ENCODE measurements around the gene CHRNE. TPM values are rescaled to one million over a fixed set of nuclear protein-coding genes. Genes with fewer than 3 reads are reported as not detected.
A peak's percentile ranks its signal among the peaks of the same experiment; 100 is the strongest.

Gene CHRNE
- total and polyA plus RNA-seq, 2 of the 13 experiments (the other 11 are each of a cell fraction or from before 2014, with no cell fraction given): 0.53 to 0.59 TPM

DNA sequence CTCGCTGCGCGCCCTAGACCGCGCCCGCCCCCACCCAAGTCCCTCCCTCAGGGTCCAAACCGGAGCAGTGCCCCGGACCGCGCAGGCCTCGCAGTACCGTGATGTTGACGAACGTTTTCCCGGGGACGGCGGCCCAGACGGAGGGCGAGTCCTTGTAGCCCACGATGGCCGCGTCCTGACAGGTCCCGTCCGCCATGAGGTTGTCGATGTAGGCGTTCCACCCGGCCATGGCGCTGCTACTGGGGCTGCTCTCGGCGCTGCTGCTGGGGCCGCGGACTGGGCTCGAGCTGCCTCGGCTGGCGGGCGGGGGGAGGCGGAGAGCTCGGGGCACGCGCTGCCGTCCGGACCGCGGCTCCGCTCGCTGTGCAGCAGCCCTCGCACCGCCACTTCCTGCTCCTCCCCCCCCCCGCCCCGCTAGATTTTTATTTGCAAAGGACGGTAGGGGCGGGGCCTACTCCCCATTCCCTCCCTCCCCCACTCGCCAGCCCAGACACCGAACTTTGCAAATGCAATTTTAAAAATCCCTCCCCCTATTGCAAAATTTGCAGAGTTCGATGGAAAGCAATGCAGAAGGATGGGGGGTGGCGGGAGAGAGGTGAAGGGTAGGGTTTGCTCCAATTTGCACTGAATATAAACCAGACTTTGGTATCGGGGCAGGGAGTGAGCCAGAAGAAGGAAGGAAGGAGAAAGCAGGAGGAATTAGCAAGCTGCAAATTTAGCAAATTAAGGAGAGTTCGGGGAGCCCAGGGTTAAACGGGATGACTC lies 45.5 kb upstream of the CHRNE start, which contains the start of gene PFN1 (continued):
- TF ChIP-seq, protein P1, sequence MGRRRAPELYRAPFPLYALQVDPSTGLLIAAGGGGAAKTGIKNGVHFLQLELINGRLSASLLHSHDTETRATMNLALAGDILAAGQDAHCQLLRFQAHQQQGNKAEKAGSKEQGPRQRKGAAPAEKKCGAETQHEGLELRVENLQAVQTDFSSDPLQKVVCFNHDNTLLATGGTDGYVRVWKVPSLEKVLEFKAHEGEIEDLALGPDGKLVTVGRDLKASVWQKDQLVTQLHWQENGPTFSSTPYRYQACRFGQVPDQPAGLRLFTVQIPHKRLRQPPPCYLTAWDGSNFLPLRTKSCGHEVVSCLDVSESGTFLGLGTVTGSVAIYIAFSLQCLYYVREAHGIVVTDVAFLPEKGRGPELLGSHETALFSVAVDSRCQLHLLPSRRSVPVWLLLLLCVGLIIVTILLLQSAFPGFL (CRISPR knock-in tag; IDR thresholded peaks at IDR 0.05): no peak
- TF ChIP-seq, protein P2, sequence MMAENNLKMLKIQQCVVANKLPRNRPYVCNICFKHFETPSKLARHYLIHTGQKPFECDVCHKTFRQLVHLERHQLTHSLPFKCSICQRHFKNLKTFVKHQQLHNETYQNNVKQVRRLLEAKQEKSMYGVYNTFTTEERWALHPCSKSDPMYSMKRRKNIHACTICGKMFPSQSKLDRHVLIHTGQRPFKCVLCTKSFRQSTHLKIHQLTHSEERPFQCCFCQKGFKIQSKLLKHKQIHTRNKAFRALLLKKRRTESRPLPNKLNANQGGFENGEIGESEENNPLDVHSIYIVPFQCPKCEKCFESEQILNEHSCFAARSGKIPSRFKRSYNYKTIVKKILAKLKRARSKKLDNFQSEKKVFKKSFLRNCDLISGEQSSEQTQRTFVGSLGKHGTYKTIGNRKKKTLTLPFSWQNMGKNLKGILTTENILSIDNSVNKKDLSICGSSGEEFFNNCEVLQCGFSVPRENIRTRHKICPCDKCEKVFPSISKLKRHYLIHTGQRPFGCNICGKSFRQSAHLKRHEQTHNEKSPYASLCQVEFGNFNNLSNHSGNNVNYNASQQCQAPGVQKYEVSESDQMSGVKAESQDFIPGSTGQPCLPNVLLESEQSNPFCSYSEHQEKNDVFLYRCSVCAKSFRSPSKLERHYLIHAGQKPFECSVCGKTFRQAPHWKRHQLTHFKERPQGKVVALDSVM (CRISPR knock-in tag; IDR thresholded peaks at IDR 0.05): no peak
- TF ChIP-seq, protein P3, sequence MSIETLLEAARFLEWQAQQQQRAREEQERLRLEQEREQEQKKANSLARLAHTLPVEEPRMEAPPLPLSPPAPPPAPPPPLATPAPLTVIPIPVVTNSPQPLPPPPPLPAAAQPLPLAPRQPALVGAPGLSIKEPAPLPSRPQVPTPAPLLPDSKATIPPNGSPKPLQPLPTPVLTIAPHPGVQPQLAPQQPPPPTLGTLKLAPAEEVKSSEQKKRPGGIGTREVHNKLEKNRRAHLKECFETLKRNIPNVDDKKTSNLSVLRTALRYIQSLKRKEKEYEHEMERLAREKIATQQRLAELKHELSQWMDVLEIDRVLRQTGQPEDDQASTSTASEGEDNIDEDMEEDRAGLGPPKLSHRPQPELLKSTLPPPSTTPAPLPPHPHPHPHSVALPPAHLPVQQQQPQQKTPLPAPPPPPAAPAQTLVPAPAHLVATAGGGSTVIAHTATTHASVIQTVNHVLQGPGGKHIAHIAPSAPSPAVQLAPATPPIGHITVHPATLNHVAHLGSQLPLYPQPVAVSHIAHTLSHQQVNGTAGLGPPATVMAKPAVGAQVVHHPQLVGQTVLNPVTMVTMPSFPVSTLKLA (IDR thresholded peaks at IDR 0.05): no peak
- TF ChIP-seq ZNF326 (CRISPR knock-in tag; IDR thresholded peaks at IDR 0.05; ENCODE audit: borderline replicate concordance) (no peak), FOXM1 (CRISPR knock-in tag; IDR thresholded peaks at IDR 0.05) (0 out of 2 replicates have a peak, but pooled peaks have one; percentile 65), BORCS8-MEF2B (CRISPR knock-in tag; IDR thresholded peaks at IDR 0.05) (peak; percentile 62; the same call in 1 of the 2 replicates), ZNF335 (CRISPR knock-in tag; IDR thresholded peaks at IDR 0.05) (no peak), MXI1 (IDR thresholded peaks at IDR 0.05; ENCODE audit: borderline replicate concordance, low read depth, low read length) (0 out of 3 replicates have a peak, but pooled peaks have one; percentile 25), ZNF468 (CRISPR knock-in tag; IDR thresholded peaks at IDR 0.05) (no peak), ZNF720 (CRISPR knock-in tag; IDR thresholded peaks at IDR 0.05) (no peak), NFATC3 (CRISPR knock-in tag; IDR thresholded peaks at IDR 0.05) (no peak), ZNF672 (CRISPR knock-in tag; IDR thresholded peaks at IDR 0.05) (0 out of 2 replicates have a peak, but pooled peaks have one; percentile 50)
- TF ChIP-seq, protein P4, sequence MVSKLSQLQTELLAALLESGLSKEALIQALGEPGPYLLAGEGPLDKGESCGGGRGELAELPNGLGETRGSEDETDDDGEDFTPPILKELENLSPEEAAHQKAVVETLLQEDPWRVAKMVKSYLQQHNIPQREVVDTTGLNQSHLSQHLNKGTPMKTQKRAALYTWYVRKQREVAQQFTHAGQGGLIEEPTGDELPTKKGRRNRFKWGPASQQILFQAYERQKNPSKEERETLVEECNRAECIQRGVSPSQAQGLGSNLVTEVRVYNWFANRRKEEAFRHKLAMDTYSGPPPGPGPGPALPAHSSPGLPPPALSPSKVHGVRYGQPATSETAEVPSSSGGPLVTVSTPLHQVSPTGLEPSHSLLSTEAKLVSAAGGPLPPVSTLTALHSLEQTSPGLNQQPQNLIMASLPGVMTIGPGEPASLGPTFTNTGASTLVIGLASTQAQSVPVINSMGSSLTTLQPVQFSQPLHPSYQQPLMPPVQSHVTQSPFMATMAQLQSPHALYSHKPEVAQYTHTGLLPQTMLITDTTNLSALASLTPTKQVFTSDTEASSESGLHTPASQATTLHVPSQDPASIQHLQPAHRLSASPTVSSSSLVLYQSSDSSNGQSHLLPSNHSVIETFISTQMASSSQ (IDR thresholded peaks at IDR 0.05; ENCODE audit: low read depth): 0 out of 2 replicates have a peak, but pooled peaks have one; percentile 13
- TF ChIP-seq, protein P4 (CRISPR knock-in tag; IDR thresholded peaks at IDR 0.05; ENCODE audit: borderline replicate concordance): peak; percentile 55
- TF ChIP-seq, protein P5, sequence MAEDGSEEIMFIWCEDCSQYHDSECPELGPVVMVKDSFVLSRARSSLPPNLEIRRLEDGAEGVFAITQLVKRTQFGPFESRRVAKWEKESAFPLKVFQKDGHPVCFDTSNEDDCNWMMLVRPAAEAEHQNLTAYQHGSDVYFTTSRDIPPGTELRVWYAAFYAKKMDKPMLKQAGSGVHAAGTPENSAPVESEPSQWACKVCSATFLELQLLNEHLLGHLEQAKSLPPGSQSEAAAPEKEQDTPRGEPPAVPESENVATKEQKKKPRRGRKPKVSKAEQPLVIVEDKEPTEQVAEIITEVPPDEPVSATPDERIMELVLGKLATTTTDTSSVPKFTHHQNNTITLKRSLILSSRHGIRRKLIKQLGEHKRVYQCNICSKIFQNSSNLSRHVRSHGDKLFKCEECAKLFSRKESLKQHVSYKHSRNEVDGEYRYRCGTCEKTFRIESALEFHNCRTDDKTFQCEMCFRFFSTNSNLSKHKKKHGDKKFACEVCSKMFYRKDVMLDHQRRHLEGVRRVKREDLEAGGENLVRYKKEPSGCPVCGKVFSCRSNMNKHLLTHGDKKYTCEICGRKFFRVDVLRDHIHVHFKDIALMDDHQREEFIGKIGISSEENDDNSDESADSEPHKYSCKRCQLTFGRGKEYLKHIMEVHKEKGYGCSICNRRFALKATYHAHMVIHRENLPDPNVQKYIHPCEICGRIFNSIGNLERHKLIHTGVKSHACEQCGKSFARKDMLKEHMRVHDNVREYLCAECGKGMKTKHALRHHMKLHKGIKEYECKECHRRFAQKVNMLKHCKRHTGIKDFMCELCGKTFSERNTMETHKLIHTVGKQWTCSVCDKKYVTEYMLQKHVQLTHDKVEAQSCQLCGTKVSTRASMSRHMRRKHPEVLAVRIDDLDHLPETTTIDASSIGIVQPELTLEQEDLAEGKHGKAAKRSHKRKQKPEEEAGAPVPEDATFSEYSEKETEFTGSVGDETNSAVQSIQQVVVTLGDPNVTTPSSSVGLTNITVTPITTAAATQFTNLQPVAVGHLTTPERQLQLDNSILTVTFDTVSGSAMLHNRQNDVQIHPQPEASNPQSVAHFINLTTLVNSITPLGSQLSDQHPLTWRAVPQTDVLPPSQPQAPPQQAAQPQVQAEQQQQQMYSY (CRISPR knock-in tag; IDR thresholded peaks at IDR 0.05): peak; percentile 45; the same call in 1 of the 2 replicates
